Endodermal cell (in vitro differentiated cells): Measurements from ENCODE around the gene ESM1. TPM values are rescaled to one million over a fixed set of nuclear protein-coding genes. Genes with fewer than 3 reads are reported as not detected.

Source experiments
- DNase-seq: peaks from one replicate; pipeline ENCODE4 v3.0.0-alpha.2; 2017
- H3K27ac ChIP-seq: 2 replicates; pipeline ENCODE4 v1.5.1; 2013; ENCODE audit warnings: mild to moderate bottlenecking, low read depth, low read length, moderate library complexity
- H3K27me3 ChIP-seq: 2 replicates; pipeline ENCODE4 v1.6.1; 2013; ENCODE audit warnings: mild to moderate bottlenecking, low read length, moderate library complexity; ENCODE audit not compliant: insufficient read depth, control insufficient read depth, poor library complexity, severe bottlenecking
- H3K36me3 ChIP-seq: 2 replicates; pipeline ENCODE4 v1.7.0; 2013; ENCODE audit warnings: mild to moderate bottlenecking, low read length, moderate library complexity; ENCODE audit not compliant: control insufficient read depth, insufficient read depth
- H3K4me1 ChIP-seq: one replicate; pipeline ENCODE4 v1.7.0; 2013; ENCODE audit warnings: low read length; ENCODE audit not compliant: control insufficient read depth, insufficient read depth
- H3K4me3 ChIP-seq: 2 replicates; pipeline ENCODE4 v1.5.1; 2013; ENCODE audit warnings: mild to moderate bottlenecking, low read length, moderate library complexity
- H3K9ac ChIP-seq: 2 replicates; pipeline ENCODE4 v1.6.1; 2013; ENCODE audit warnings: mild to moderate bottlenecking, low read length, moderate library complexity; ENCODE audit not compliant: poor library complexity, severe bottlenecking; ENCODE audit errors: extremely low read depth
- H3K9me3 ChIP-seq: 2 replicates; pipeline ENCODE4 v1.6.1; 2013; ENCODE audit warnings: mild to moderate bottlenecking, low read length, moderate library complexity; ENCODE audit not compliant: control insufficient read depth
- H3K27ac Mint-ChIP-seq: 2 replicates; pipeline ENCODE4 v1.8.0; 2020; ENCODE audit warnings: mixed read lengths
- H3K27me3 Mint-ChIP-seq: 2 replicates; pipeline ENCODE4 v1.8.0; 2021; ENCODE audit warnings: mild to moderate bottlenecking, mixed read lengths; ENCODE audit not compliant: insufficient read depth
- H3K36me3 Mint-ChIP-seq: 2 replicates; pipeline ENCODE4 v1.8.0; 2020; ENCODE audit warnings: low read depth, mixed read lengths
- H3K4me1 Mint-ChIP-seq: 2 replicates; pipeline ENCODE4 v1.8.0; 2020; ENCODE audit warnings: mixed read lengths
- H3K4me3 Mint-ChIP-seq: 2 replicates; pipeline ENCODE4 v1.8.0; 2020; ENCODE audit warnings: mild to moderate bottlenecking, moderate library complexity, mixed read lengths
- H3K9me3 Mint-ChIP-seq: 2 replicates; pipeline ENCODE4 v1.8.0; 2020; ENCODE audit warnings: mild to moderate bottlenecking, mixed read lengths
- WGBS, 2 experiments: methylation state at CpG; one replicate each; pipeline versions ENCODE4 v1.1.5 to v1.1.7; 2013; ENCODE audit warnings: missing lambda C conversion rate in 2 of 2, mixed read lengths in 1 of 2; ENCODE audit not compliant: insufficient coverage in 1 of 2, insufficient read length in 1 of 2; 5-methylcytosine and 5-hydroxymethylcytosine counted together
- total RNA-seq, 2 donors: library from RNA; stranded (reverse); fragmentation: NEBNext Ultra II Directional in 1 of 2; extraction: Animal tissue kit (Norgen Biotek cat#: 25700) in 1 of 2; gene quantifications; 2 replicates in 1 of 2; 3 replicates in 1 of 2; pipeline ENCODE4 v1.2.1, GENCODE V29; 2021
- TF ChIP-seq, protein P1 (sequence below): fragments of 200-600 bp; sonication (generic); conservative IDR thresholded peaks from 2 replicates; pipeline ENCODE4 v1.5.0; 2021; ENCODE audit warnings: antibody characterized with exemption, mild to moderate bottlenecking

Gene ESM1
- total RNA-seq, 2 donors from 2014 or later, result not detected

DNA sequence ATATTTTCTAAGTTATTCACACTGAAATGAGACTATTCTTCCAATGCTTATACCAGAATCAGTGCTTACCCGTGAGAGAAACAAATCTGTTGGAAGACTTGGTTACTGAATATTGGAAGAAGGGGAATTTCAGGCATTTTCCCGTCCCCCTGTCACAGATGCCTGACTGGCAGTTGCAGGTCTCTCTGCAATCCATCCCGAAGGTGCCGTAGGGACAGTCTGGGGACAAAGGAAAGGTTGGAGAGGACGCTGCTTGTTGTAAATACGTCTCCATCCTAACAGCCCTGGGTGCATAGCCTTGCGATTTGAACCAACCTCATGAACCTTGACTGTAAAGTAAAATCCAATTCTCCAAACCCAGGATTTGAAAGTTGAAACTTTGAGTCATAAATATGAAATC lies 3.5 kb downstream of the ESM1 start:
- no peaks in the 10 kb centered on the region for H3K4me1 ChIP-seq
- H3K9ac ChIP-seq, result no peak overlapping the region
- Mint-ChIP-seq H3K36me3 (no peaks in the 10 kb centered on the region), H3K4me1 (peaks cover 31% of the 10 kb centered on the region), H3K27ac (no peak overlapping the region), H3K4me3 (no peak overlapping the region), H3K27me3 (peaks cover 28% of the 10 kb centered on the region), H3K9me3 (no peaks in the 10 kb centered on the region)
- no peaks in the 10 kb centered on the region for H3K27me3 ChIP-seq
- WGBS, 2 experiments, result 61 to 89% methylated on average over 4 to 7 of the region's 7 CpGs
- TF ChIP-seq, protein P1, sequence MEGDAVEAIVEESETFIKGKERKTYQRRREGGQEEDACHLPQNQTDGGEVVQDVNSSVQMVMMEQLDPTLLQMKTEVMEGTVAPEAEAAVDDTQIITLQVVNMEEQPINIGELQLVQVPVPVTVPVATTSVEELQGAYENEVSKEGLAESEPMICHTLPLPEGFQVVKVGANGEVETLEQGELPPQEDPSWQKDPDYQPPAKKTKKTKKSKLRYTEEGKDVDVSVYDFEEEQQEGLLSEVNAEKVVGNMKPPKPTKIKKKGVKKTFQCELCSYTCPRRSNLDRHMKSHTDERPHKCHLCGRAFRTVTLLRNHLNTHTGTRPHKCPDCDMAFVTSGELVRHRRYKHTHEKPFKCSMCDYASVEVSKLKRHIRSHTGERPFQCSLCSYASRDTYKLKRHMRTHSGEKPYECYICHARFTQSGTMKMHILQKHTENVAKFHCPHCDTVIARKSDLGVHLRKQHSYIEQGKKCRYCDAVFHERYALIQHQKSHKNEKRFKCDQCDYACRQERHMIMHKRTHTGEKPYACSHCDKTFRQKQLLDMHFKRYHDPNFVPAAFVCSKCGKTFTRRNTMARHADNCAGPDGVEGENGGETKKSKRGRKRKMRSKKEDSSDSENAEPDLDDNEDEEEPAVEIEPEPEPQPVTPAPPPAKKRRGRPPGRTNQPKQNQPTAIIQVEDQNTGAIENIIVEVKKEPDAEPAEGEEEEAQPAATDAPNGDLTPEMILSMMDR, result no peak
- no peak overlapping the region for H3K27ac ChIP-seq
- H3K36me3 ChIP-seq, result no peaks in the 10 kb centered on the region
- peak; percentile 57 for DNase-seq
- no peaks in the 10 kb centered on the region for H3K9me3 ChIP-seq
- H3K4me3 ChIP-seq, result no peak overlapping the region

- Mint-ChIP-seq H3K4me3 (no peak overlapping the region), H3K9me3 (no peaks in the 10 kb centered on the region), H3K27ac (no peak overlapping the region), H3K4me1 (no peaks in the 10 kb centered on the region), H3K27me3 (peaks cover 2% of the 10 kb centered on the region), H3K36me3 (no peaks in the 10 kb centered on the region)
- H3K27me3 ChIP-seq, result no peaks in the 10 kb centered on the region
- H3K9ac ChIP-seq, result no peak overlapping the region
- TF ChIP-seq, protein P1, result no peak
- no peak overlapping the region for H3K27ac ChIP-seq
- H3K4me3 ChIP-seq, result no peak overlapping the region
- DNase-seq, result no peak
- no peaks in the 10 kb centered on the region for H3K4me1 ChIP-seq
- H3K36me3 ChIP-seq, result no peaks in the 10 kb centered on the region
- 91 to 100% methylated on average over 1 of the region's 1 CpG for WGBS, 2 experiments
- H3K9me3 ChIP-seq, result no peaks in the 10 kb centered on the region
Observed at GRCh38 chr5:54975701-54976100, 9.7 kb downstream of the ESM1 start.

GRCh38 chr5:54969856-54970828 lies 15.3 kb downstream of the ESM1 start:
- Mint-ChIP-seq H3K27ac (no peak overlapping the region), H3K4me1 (peaks cover 4% of the 10 kb centered on the region), H3K4me3 (no peak overlapping the region), H3K27me3 (peaks cover 2% of the 10 kb centered on the region), H3K36me3 (no peaks in the 10 kb centered on the region), H3K9me3 (peaks cover 7% of the 10 kb centered on the region)
- Histone ChIP-seq H3K4me3 (no peak overlapping the region), H3K4me1 (no peaks in the 10 kb centered on the region), H3K27me3 (no peaks in the 10 kb centered on the region), H3K9ac (no peak overlapping the region), H3K9me3 (no peaks in the 10 kb centered on the region), H3K27ac (no peak overlapping the region), H3K36me3 (no peaks in the 10 kb centered on the region)
- TF ChIP-seq, protein P1, result no peak
- DNase-seq, result no peak
- 92 to 100% methylated on average over 3 to 4 of the region's 5 CpGs for whole genome bisulfite sequencing, 2 experiments
